Endothelial cell (in vitro differentiated cells): ENCODE data around the gene AGBL1. TPM values are rescaled to one million over a fixed set of nuclear protein-coding genes. Genes with fewer than 3 reads are reported as not detected.
"Not testable (repeated sequence)": the region's sequence is repeated elsewhere in the genome, so short reads cannot be mapped to it uniquely, and the experiment has no call there.

Source experiments
- DNase-seq: peaks from one replicate; pipeline ENCODE4 v3.0.0; 2021; ENCODE audit warnings: low spot score
- H3K27ac Mint-ChIP-seq: one replicate; pipeline ENCODE4 v1.8.0; 2021; ENCODE audit warnings: mixed read lengths, inconsistent platforms; ENCODE audit not compliant: unreplicated experiment
- H3K27me3 Mint-ChIP-seq: one replicate; pipeline ENCODE4 v1.8.0; 2021; ENCODE audit warnings: mild to moderate bottlenecking, moderate library complexity, mixed read lengths, inconsistent platforms; ENCODE audit not compliant: unreplicated experiment
- H3K36me3 Mint-ChIP-seq: one replicate; pipeline ENCODE4 v1.8.0; 2021; ENCODE audit warnings: mild to moderate bottlenecking, low read depth, mixed read lengths, inconsistent platforms; ENCODE audit not compliant: unreplicated experiment
- H3K4me1 Mint-ChIP-seq: one replicate; pipeline ENCODE4 v1.8.0; 2021; ENCODE audit warnings: mild to moderate bottlenecking, mixed read lengths, inconsistent platforms; ENCODE audit not compliant: unreplicated experiment
- H3K4me3 Mint-ChIP-seq: one replicate; pipeline ENCODE4 v1.8.0; 2021; ENCODE audit warnings: mild to moderate bottlenecking, mixed read lengths, inconsistent platforms; ENCODE audit not compliant: unreplicated experiment
- H3K9me3 Mint-ChIP-seq: one replicate; pipeline ENCODE4 v1.8.0; 2021; ENCODE audit warnings: mixed read lengths, inconsistent platforms; ENCODE audit not compliant: unreplicated experiment
- CTCF ChIP-seq: fragments of 200-600 bp; sonication (generic); IDR thresholded peaks from one replicate; pipeline ENCODE4 v1.5.0; 2021; ENCODE audit warnings: antibody characterized with exemption; ENCODE audit not compliant: unreplicated experiment
- total RNA-seq: library from RNA; stranded (reverse); fragmentation: NEBNext Ultra II Directional; extraction: Animal tissue kit (Norgen Biotek cat#: 25700); gene quantifications from one replicate; pipeline ENCODE4 v1.2.1, GENCODE V29; 2021; ENCODE audit not compliant: unreplicated experiment

Gene AGBL1
- total RNA-seq, 1 donor from 2014 or later, result 0.03 TPM

GRCh38 chr15:86103825-86104224 is 24.2 kb downstream of the AGBL1 start:
- no peaks in the 10 kb centered on the region for H3K4me1 Mint-ChIP-seq
- no peak for DNase-seq
- no peak for TF ChIP-seq CTCF
- no peak overlapping the region for H3K27ac Mint-ChIP-seq
- H3K9me3 Mint-ChIP-seq, result no peaks in the 10 kb centered on the region
- no peaks in the 10 kb centered on the region for H3K36me3 Mint-ChIP-seq
- no peaks in the 10 kb centered on the region for H3K27me3 Mint-ChIP-seq
- no peak overlapping the region for H3K4me3 Mint-ChIP-seq

GRCh38 chr15:86106306-86106705 is 26.6 kb downstream of the AGBL1 start:
- H3K27me3 Mint-ChIP-seq, result no peaks in the 10 kb centered on the region
- no peak overlapping the region for H3K27ac Mint-ChIP-seq
- H3K4me1 Mint-ChIP-seq, result no peaks in the 10 kb centered on the region
- no peaks in the 10 kb centered on the region for H3K9me3 Mint-ChIP-seq
- no peak for DNase-seq
- H3K36me3 Mint-ChIP-seq, result no peaks in the 10 kb centered on the region
- TF ChIP-seq CTCF, result no peak
- no peak overlapping the region for H3K4me3 Mint-ChIP-seq

DNA sequence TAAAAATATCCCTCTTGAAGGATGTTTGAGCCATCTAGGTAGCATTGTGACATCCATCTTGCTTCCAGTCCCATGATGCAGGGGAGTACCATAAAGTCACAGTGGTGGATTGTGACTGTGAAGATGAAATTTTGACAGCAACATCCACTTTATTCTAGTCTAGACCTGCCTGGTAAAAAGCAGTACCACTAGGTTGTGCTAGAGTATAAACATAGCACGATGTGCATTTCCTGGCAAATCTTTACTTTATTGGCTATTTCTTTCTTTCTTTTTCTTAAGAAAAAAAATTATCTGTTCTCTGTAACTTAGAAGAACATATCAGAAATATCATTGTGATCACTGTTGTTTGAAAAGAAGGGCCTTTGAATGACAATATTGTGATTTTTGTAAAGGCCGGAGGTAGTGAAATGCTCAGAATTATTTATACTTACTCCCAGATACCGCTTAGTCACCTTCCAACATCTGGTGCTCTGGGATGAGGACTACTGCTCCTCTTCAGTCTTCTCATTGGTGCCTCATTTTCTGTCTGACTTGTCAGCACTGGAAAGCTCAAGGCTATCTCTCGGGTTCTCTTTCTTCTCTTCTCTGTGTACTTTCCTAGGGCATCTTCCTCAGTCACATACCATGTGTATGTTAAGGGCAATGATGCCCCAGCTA is 35.6 kb downstream of the AGBL1 start:
- H3K9me3 Mint-ChIP-seq, result no peaks in the 10 kb centered on the region
- no peaks in the 10 kb centered on the region for H3K4me1 Mint-ChIP-seq
- no peaks in the 10 kb centered on the region for H3K36me3 Mint-ChIP-seq
- H3K4me3 Mint-ChIP-seq, result no peak overlapping the region
- TF ChIP-seq CTCF, result no peak
- no peaks in the 10 kb centered on the region for H3K27me3 Mint-ChIP-seq
- DNase-seq, result no peak
- no peak overlapping the region for H3K27ac Mint-ChIP-seq

GRCh38 chr15:86121568-86122225 is 42.0 kb downstream of the AGBL1 start:
- no peak for DNase-seq
- H3K4me1 Mint-ChIP-seq, result no peaks in the 10 kb centered on the region
- no peaks in the 10 kb centered on the region for H3K36me3 Mint-ChIP-seq
- no peak for TF ChIP-seq CTCF
- H3K4me3 Mint-ChIP-seq, result no peak overlapping the region
- no peak overlapping the region for H3K27ac Mint-ChIP-seq
- no peaks in the 10 kb centered on the region for H3K27me3 Mint-ChIP-seq
- no peaks in the 10 kb centered on the region for H3K9me3 Mint-ChIP-seq

DNA sequence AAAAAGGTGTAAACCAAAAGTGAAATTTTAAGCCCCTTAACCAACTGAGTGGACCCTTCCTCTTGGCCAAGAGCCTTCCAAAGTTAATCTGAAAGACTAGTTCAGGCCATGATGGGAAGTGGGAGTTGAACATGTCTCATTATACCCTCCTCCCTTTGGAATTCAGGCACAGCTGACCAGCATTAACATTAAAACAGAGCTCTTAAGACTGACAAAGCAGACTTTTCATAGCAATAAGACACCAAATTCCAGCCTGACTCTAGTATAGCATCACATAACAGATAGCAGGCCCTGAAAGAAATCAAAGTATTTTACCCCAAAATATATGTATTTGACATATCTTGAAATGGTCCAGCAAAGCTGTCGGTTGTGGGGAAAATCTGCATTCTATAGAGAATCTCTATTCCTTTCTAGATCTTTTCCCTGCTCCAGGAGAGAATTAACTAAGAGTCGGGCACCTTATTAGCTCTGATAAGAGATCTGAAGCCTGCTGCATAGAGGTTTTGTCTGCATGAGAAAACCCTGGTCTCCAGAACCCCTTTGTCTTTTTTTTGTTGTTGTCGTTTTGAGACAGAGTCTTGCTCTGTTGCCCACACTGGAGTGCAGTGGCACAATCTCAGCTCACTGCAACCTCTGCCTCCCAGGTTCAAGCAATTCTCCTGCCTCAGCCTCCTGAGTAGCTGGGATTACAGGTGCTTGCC is 43.2 kb downstream of the AGBL1 start:
- H3K9me3 Mint-ChIP-seq, H3K27ac Mint-ChIP-seq, DNase-seq, H3K36me3 Mint-ChIP-seq, H3K4me3 Mint-ChIP-seq, H3K27me3 Mint-ChIP-seq, H3K4me1 Mint-ChIP-seq: not testable (repeated sequence)
